Measurements from ENCODE around the gene MAGEF1.

MAGEF1 gene

DNA sequence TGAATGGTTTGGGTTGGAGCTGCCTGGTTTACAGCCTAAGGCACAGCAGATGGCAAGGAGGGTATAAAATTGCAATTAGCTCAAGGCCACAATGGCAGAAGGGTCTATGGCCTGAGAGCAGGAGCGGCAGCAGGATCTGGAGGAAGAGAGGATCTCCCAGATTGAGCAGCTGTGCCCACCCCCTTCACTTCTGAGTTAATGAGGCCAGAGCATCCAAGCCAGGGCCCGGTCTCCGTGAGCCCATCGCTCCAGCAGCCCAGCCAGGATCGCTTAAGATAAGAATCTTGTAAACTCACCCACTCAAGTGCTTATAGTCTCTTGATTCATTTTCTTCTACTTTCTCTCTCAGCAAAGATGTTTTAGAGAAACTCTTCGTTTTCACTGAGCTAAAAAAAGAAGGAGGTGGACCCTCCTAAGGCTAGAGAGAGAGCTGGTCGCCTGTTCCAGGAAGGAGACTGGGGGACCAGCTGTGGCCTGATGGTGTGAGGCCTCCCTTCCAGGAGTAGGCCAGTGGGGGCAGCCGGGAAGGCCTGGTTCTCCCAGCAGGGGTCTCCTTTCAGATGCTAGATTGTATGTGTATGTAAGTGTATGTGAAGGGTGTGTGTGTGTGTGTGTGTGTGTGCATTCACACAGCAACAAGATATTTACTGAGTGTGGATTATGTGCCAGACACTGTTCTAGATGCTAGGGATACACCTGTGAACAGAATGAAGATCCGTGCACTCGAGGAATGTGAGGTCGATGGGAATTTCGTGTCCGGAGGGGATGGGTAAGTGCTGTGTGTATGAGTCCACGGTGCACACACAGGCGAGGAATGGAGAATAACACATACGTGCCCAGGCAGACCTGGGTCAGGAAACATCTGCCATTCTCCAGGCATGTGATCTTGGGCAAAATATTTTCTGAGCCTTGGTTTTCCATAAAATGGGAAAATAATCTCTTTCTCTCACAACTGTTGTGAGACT is 18.6 kb downstream of the MAGEF1 start:
- Histone ChIP-seq H3K27me3 (ENCODE audit: control insufficient read depth in 1 of 2, insufficient read depth in 2 of 2, low read length in 2 of 2) (no peaks in the 10 kb centered on the region), H3K4me3 (ENCODE audit: low read depth in 1 of 2, low read length in 2 of 2) (no peak overlapping the region), H3K9ac (ENCODE audit: low read length) (no peak overlapping the region), H3K9me3 (ENCODE audit: low read length) (no peaks in the 10 kb centered on the region), H3K36me3 (ENCODE audit: insufficient read depth, low read length) (no peaks in the 10 kb centered on the region), H3K4me1 (ENCODE audit: insufficient read depth, low read length) (peaks cover 41% of the 10 kb centered on the region), H3K27ac (ENCODE audit: low read depth, low read length) (no peak overlapping the region)

DNA sequence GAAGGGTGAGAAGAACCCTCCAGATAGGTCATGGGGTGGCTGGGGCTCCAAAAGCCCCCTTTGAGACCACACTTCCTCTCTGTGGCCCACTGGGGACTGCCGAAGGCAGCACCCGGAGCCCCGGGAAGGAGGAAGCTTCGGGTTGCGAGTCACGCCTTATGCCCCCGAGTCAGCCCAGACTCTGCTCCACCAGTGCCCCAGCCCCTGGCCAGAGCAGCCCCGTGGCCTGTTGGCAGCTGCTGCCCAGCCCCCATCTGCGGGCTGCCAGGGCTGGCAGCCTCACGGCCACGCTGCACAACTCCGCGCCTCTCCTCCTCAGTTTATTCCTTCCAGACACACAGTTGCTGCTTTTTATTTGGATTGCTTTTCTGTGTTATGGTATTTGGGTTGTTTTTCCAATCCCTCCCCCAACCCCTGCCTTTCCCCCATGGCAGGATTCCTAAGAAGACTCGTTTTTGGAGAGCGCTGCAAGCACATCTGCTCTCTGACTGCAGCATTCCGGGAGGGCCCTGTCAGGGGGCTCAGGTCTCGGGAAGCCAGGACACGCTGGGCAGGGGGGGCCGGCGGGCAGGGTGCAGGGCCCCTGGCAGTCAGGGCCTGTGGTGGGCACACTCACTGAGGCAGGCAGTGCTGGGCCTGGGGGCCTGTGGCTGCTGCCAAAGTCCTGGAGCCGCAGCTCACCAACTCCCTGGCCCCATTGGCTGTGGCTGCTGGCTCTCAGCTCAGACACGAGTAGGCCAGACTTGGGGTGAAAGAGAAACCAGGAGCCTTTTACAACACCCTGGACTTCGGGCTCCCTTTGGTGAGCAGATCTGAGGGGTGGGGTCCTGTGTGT is 20.2 kb downstream of the MAGEF1 start:
- Histone ChIP-seq H3K9ac (ENCODE audit: low read length) (peak overlapping the region; percentile 15), H3K9me3 (ENCODE audit: low read length) (no peaks in the 10 kb centered on the region), H3K4me3 (ENCODE audit: low read depth in 1 of 2, low read length in 2 of 2) (peak overlapping the region in 1 of 2 donors; percentile 32), H3K4me1 (ENCODE audit: insufficient read depth, low read length) (peaks cover 54% of the 10 kb centered on the region), H3K27ac (ENCODE audit: low read depth, low read length) (peak overlapping the region; percentile 8), H3K36me3 (ENCODE audit: insufficient read depth, low read length) (no peaks in the 10 kb centered on the region), H3K27me3 (ENCODE audit: control insufficient read depth in 1 of 2, insufficient read depth in 2 of 2, low read length in 2 of 2) (no peaks in the 10 kb centered on the region)

DNA sequence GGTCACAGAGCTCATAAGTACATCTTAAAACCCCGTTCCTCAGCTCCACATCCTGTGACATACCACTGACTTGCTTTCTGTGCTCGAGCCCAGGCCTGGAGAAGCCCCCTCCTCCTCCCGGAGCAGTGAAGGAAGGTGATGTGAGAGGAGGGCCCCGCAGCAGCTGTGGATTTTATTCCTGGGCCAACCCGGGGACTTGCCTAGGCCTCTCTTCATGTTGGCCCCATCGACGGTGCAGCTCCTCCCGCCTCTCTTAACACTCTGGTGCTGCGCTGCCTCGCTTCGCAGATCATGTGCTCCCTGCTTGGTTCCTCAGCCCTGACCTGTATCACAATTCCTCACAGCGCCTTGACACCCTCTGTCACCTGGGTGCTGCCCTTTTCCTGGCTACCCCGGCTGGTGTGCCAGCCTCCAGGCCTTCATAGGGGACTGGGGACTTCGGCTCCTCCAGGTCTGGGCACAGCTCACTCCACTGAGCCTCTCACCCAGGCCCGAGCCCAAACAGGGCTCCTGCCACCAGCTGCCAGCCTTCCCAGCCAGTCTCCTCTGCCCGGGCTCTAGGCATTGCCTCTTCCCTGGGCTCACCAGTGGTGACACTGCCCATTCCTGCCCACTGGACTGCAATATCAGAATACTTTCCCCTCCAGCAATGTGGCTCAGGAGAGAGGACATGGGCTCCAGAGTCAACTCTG is 21.5 kb downstream of the MAGEF1 start:
- no peak overlapping the region for H3K9ac ChIP-seq (ENCODE audit: low read length)
- no peak overlapping the region for H3K4me3 ChIP-seq (ENCODE audit: low read depth in 1 of 2, low read length in 2 of 2)
- H3K36me3 ChIP-seq (ENCODE audit: insufficient read depth, low read length), result no peaks in the 10 kb centered on the region
- H3K27me3 ChIP-seq (ENCODE audit: control insufficient read depth in 1 of 2, insufficient read depth in 2 of 2, low read length in 2 of 2), result no peaks in the 10 kb centered on the region
- no peak overlapping the region for H3K27ac ChIP-seq (ENCODE audit: low read depth, low read length)
- H3K9me3 ChIP-seq (ENCODE audit: low read length), result no peaks in the 10 kb centered on the region
- H3K4me1 ChIP-seq (ENCODE audit: insufficient read depth, low read length), result peaks cover 54% of the 10 kb centered on the region

DNA sequence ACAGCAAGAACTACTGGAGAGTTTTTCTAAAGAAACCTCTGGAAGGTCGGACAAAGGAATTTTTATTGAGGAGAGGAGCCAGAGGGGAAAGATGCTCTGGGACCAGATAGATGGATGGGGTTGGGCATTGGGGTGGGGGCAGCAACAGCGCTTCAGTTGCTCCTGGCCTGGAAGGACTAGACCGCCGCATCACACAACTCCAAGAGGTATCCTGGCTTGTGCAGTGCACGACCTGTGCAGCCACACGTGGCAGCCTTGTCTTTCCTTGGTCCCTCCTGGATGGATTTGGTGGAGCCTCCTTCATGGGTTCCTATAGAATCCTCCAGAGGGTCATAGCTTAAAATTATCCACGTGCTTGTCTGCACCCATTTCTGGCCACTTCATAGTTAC is 23.0 kb downstream of the MAGEF1 start:
- Histone ChIP-seq H3K27ac (ENCODE audit: low read depth, low read length) (no peak overlapping the region), H3K4me1 (ENCODE audit: insufficient read depth, low read length) (peaks cover 54% of the 10 kb centered on the region)

DNA sequence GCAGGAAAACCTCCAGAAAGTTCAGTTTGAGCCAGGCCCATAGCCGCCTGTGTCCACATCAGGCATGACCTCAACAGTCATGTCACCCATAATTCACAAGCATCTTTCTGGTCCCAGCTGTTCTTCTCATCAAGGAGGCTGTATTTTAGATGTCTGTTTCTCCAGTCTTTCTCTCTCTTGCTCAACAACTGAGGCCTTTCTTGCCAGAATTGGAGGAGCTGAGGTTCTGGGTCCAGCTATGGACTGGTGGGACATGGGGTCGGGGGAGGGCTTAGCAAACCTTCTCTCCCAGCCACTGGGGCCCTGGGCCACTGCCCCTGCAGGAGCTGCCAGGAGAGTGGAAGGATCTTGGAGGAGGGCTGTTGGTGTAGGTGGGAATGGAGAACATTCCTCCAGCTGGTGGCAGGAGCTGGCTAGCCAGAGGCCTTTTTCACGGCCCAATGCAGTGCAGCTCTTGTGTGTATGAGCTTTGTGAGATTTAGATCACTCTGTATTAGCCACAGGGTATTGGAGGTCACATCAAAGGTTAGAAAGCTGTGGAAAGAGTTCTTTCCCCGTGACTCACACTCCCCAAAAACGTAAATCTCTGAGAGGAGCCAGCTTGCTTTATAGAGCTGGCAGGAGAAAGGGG is 23.5 kb downstream of the MAGEF1 start:
- H3K27ac ChIP-seq (ENCODE audit: low read depth, low read length), result peak overlapping the region; percentile 58
- no peak overlapping the region for H3K4me3 ChIP-seq (ENCODE audit: low read depth in 1 of 2, low read length in 2 of 2)
- no peaks in the 10 kb centered on the region for H3K9me3 ChIP-seq (ENCODE audit: low read length)
- no peaks in the 10 kb centered on the region for H3K27me3 ChIP-seq (ENCODE audit: control insufficient read depth in 1 of 2, insufficient read depth in 2 of 2, low read length in 2 of 2)
- no peaks in the 10 kb centered on the region for H3K36me3 ChIP-seq (ENCODE audit: insufficient read depth, low read length)
- H3K4me1 ChIP-seq (ENCODE audit: insufficient read depth, low read length), result peaks cover 52% of the 10 kb centered on the region
- H3K9ac ChIP-seq (ENCODE audit: low read length), result no peak overlapping the region

More for the DNA sequence above, 23.0 kb downstream of the MAGEF1 start:
- Histone ChIP-seq H3K36me3 (ENCODE audit: insufficient read depth, low read length) (no peaks in the 10 kb centered on the region), H3K9me3 (ENCODE audit: low read length) (no peaks in the 10 kb centered on the region), H3K4me3 (ENCODE audit: low read depth in 1 of 2, low read length in 2 of 2) (no peak overlapping the region), H3K27me3 (ENCODE audit: control insufficient read depth in 1 of 2, insufficient read depth in 2 of 2, low read length in 2 of 2) (no peaks in the 10 kb centered on the region), H3K9ac (ENCODE audit: low read length) (no peak overlapping the region)

DNA sequence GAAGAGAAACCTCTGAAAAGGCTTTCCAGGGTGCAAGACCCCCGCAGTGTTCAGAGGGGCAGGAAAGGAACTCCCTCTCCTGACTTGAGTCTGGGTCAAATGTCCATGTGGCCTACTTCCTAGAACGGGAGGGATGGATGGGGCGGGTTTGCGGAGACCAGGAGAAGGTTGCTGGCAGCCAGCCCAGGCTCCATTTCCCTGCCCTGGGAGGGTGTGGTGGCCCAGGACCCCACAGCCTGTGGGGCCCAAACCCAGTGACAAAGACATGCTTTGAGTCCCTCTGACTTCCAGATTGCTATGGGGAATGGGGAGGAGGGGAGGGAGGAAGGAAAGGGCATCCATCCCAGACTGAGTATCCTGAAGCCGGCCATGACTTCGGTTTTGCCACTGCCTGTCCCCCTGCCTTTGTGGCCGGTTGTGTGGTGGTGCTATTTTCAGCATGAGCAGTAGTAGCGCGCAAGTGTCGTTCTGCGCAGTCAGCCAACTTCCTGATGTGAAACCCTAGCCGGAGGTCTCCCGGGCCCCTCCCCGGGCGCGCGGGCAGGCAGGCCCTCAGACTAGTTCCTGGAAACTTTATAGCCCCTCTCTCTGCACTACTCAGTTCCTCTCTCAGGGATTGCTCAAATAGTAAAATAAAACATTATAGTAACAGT is 24.4 kb downstream of the MAGEF1 start:
- H3K27ac ChIP-seq (ENCODE audit: low read depth, low read length), result no peak overlapping the region
- H3K9ac ChIP-seq (ENCODE audit: low read length), result peak overlapping the region; percentile 0
- H3K36me3 ChIP-seq (ENCODE audit: insufficient read depth, low read length), result no peaks in the 10 kb centered on the region
- H3K4me3 ChIP-seq (ENCODE audit: low read depth in 1 of 2, low read length in 2 of 2), result no peak overlapping the region
- no peaks in the 10 kb centered on the region for H3K27me3 ChIP-seq (ENCODE audit: control insufficient read depth in 1 of 2, insufficient read depth in 2 of 2, low read length in 2 of 2)
- no peaks in the 10 kb centered on the region for H3K9me3 ChIP-seq (ENCODE audit: low read length)
- H3K4me1 ChIP-seq (ENCODE audit: insufficient read depth, low read length), result peaks cover 47% of the 10 kb centered on the region

DNA sequence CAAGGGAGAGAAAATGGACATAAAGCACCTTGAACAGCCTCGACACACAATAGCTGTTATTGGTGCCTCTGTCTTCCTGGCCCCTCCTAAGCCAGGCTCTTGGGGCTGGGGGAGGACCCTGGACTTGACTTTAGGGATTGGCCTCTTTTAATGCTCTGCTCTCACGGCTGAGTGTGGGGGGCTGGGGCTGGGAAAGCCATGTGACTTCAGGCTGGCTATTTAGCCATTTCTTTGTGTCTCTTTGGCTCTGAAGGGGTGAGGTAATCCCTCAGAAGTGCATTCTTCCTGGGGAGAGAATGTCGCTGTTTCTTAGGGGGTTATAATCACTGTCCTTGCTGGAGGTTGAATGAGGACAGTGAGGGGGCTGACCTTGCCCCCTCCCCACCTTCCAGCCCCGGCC is 26.2 kb downstream of the MAGEF1 start:
- Histone ChIP-seq H3K36me3 (ENCODE audit: insufficient read depth, low read length) (no peaks in the 10 kb centered on the region), H3K4me1 (ENCODE audit: insufficient read depth, low read length) (peaks cover 29% of the 10 kb centered on the region), H3K4me3 (ENCODE audit: low read depth in 1 of 2, low read length in 2 of 2) (no peak overlapping the region), H3K27ac (ENCODE audit: low read depth, low read length) (no peak overlapping the region), H3K9me3 (ENCODE audit: low read length) (no peaks in the 10 kb centered on the region), H3K9ac (ENCODE audit: low read length) (no peak overlapping the region), H3K27me3 (ENCODE audit: control insufficient read depth in 1 of 2, insufficient read depth in 2 of 2, low read length in 2 of 2) (no peaks in the 10 kb centered on the region)

DNA sequence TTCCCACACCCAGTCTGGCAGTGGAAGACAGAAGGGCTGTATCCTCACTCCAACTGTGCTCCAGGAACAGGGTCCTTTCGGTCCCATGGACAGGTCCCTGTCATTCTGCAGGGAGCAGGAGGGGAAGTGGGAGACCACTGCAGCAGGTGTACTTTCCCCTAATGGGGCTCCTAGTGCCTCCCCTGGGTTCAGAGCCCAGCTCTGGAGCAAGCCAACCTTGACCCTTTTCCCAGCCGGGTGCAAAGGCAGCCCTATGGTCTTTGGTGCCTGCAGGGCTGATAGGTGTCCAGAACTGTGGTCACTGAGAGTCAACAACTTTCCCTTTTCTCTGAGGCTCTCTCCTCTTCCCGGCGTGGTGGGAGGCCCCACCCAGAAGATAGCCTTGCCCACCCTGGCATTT is 26.8 kb downstream of the MAGEF1 start:
- H3K27ac ChIP-seq (ENCODE audit: low read depth, low read length), result no peak overlapping the region

DNA sequence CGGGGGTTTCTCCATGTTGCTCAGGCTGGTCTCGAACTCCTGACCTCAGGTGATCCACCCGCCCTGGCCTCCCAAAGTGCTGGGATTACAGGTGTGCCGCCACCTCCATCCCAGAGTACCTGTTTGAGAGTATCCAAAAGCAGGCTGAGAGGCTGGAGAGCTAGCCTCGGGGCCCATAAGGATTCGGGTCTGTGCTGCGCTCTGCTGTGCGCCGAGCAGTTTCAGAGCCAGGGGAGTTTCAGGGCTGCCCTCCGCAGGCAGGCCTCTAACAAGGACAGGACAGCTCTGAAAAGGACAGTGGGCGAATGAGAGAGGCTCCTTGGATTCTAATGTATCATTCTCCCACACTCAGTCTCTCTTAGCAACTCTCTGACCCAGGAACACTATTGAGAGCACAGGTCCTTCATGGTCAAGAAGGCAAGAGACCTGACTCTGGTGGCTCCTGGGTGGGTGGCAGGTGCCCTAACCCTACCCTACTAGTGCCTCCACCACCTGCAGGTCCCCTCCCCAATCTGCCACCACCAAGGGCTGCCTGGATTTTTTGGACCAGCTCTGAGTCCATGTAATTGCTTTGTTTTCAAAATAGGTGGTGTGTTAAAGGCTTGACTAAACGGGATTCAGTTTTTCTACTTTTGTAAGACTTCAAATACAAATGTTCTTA is 27.8 kb downstream of the MAGEF1 start:
- no peaks in the 10 kb centered on the region for H3K27me3 ChIP-seq (ENCODE audit: control insufficient read depth in 1 of 2, insufficient read depth in 2 of 2, low read length in 2 of 2)
- H3K4me1 ChIP-seq (ENCODE audit: insufficient read depth, low read length), result peaks cover 24% of the 10 kb centered on the region
- no peak overlapping the region for H3K4me3 ChIP-seq (ENCODE audit: low read depth in 1 of 2, low read length in 2 of 2)
- no peak overlapping the region for H3K27ac ChIP-seq (ENCODE audit: low read depth, low read length)
- H3K36me3 ChIP-seq (ENCODE audit: insufficient read depth, low read length), result no peaks in the 10 kb centered on the region
- no peak overlapping the region for H3K9ac ChIP-seq (ENCODE audit: low read length)
- no peaks in the 10 kb centered on the region for H3K9me3 ChIP-seq (ENCODE audit: low read length)

More for the DNA sequence above, 26.8 kb downstream of the MAGEF1 start:
- Histone ChIP-seq H3K4me3 (ENCODE audit: low read depth in 1 of 2, low read length in 2 of 2) (no peak overlapping the region), H3K9ac (ENCODE audit: low read length) (no peak overlapping the region), H3K36me3 (ENCODE audit: insufficient read depth, low read length) (no peaks in the 10 kb centered on the region), H3K27me3 (ENCODE audit: control insufficient read depth in 1 of 2, insufficient read depth in 2 of 2, low read length in 2 of 2) (no peaks in the 10 kb centered on the region), H3K9me3 (ENCODE audit: low read length) (no peaks in the 10 kb centered on the region), H3K4me1 (ENCODE audit: insufficient read depth, low read length) (peaks cover 26% of the 10 kb centered on the region)

DNA sequence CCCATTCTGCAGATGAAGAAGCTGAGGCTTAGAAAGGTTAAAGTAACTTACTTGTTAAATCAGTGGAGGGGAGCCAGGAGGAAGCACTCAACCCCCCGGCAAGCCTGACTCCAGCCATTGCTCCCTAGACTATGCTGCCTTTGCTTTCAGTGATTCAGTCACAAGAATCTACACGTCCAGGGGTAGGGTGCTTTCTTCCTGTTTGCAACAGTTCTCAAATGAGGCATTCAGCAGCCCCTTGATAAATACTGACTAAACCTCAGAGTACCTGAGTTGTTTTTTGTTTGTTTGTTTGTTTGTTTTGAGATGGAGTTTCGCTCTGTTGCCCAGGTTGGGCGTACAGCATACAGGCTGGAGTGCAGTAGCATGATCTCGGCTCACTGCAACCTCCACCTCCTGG is 28.6 kb downstream of the MAGEF1 start:
- H3K27ac ChIP-seq (ENCODE audit: low read depth, low read length), result no peak overlapping the region
- no peaks in the 10 kb centered on the region for H3K36me3 ChIP-seq (ENCODE audit: insufficient read depth, low read length)
- H3K27me3 ChIP-seq (ENCODE audit: control insufficient read depth in 1 of 2, insufficient read depth in 2 of 2, low read length in 2 of 2), result no peaks in the 10 kb centered on the region
- H3K9me3 ChIP-seq (ENCODE audit: low read length), result no peaks in the 10 kb centered on the region
- H3K4me3 ChIP-seq (ENCODE audit: low read depth in 1 of 2, low read length in 2 of 2), result no peak overlapping the region
- H3K4me1 ChIP-seq (ENCODE audit: insufficient read depth, low read length), result peaks cover 20% of the 10 kb centered on the region
- no peak overlapping the region for H3K9ac ChIP-seq (ENCODE audit: low read length)

Data from muscle layer of colon (tissue), 2 donors.